Endothelial cell of umbilical vein (primary cell): Measurements from ENCODE around the gene TNFRSF14. TPM values are rescaled to one million over a fixed set of nuclear protein-coding genes. Genes with fewer than 3 reads are reported as not detected.

ENCODE experiments used
- BruUV-seq: library from RNA; stranded (reverse); fragments of 400-500 nt; replicated peaks from 2 replicates; lab custom pipeline; 2021; lab: Mats Ljungman, UMichigan
- CTCF ChIA-PET: fragments of 300-600, 350-600 bp; sonication (Branson Sonifier 250); formaldehyde crosslinking; loops from one replicate; lab custom pipeline; 2021; ENCODE audit warnings: antibody characterized with exemption, inconsistent platforms; lab: Charles Lee
- POLR2A ChIA-PET: fragments of 300-600, 350-600 bp; sonication (Branson Sonifier 250); formaldehyde crosslinking; loops from one replicate; lab custom pipeline; 2021; ENCODE audit warnings: antibody characterized with exemption, inconsistent platforms; lab: Charles Lee
- DNase-seq: peaks from one replicate; pipeline ENCODE4 v3.0.0-alpha.2; 2011; ENCODE audit warnings: low read depth, low spot score
- FAIRE-seq: peaks from 2 replicates; lab custom pipeline; 2011; peaks lifted over from hg19 to GRCh38; lab: Jason Lieb, UNC
- H2AFZ ChIP-seq: 2 replicates; pipeline ENCODE4 v1.6.0; 2012; ENCODE audit warnings: low read depth, low read length, control low read depth, inconsistent platforms
- H3K27ac ChIP-seq: 2 replicates; pipeline ENCODE4 v1.5.1; 2011; ENCODE audit warnings: low read depth, mild to moderate bottlenecking, control low read depth, low read length, moderate library complexity; ENCODE audit not compliant: insufficient read depth
- H3K27me3 ChIP-seq, 2 experiments: 2 replicates each; pipeline versions ENCODE4 v1.6.0 to v1.6.1; 2011; ENCODE audit warnings: low read length in 2 of 2, mixed read lengths in 1 of 2; ENCODE audit not compliant: control insufficient read depth in 2 of 2, insufficient read depth in 2 of 2
- H3K36me3 ChIP-seq, 2 experiments: 2 replicates in 1 of 2; 3 replicates in 1 of 2; pipeline ENCODE4 v1.5.1; 2011; ENCODE audit warnings: low read length in 2 of 2, mild to moderate bottlenecking in 1 of 2, moderate library complexity in 1 of 2; ENCODE audit not compliant: control insufficient read depth in 2 of 2, insufficient read depth in 2 of 2; ENCODE audit errors: extremely low read depth in 1 of 2
- H3K4me1 ChIP-seq: 3 replicates; pipeline ENCODE4 v1.5.1; 2011; ENCODE audit warnings: mild to moderate bottlenecking, low read length; ENCODE audit not compliant: control insufficient read depth, insufficient read depth; ENCODE audit errors: extremely low read depth
- H3K4me2 ChIP-seq: 2 replicates; pipeline ENCODE4 v1.6.1; 2011; ENCODE audit warnings: low read length, control low read depth, mixed read lengths; ENCODE audit not compliant: insufficient read depth
- H3K4me3 ChIP-seq, 3 experiments: fragments of 200-600 bp in 1 of 3; sonication (generic), shearing (Covaris generic) in 1 of 3; replicated peaks in 1 of 3; 2 replicates each; pipeline ENCODE4 v1.5.1; 2011 to 2016; ENCODE audit warnings: control low read depth in 3 of 3, low read length in 3 of 3, mild to moderate bottlenecking in 2 of 3, inconsistent platforms in 1 of 3, low read depth in 1 of 3, moderate library complexity in 1 of 3; ENCODE audit not compliant: insufficient read depth in 1 of 3
- H3K79me2 ChIP-seq: 2 replicates; pipeline ENCODE4 v1.6.0; 2012; ENCODE audit warnings: low read length, inconsistent platforms; ENCODE audit not compliant: control insufficient read depth, insufficient read depth
- H3K9ac ChIP-seq: replicated peaks from 2 replicates; pipeline ENCODE3; 2011; ENCODE audit warnings: low read length, control low read depth; ENCODE audit not compliant: insufficient read depth; ENCODE audit errors: extremely low read depth
- H3K9me1 ChIP-seq: replicated peaks from 3 replicates; pipeline ENCODE4 v1.6.0; 2011; ENCODE audit warnings: mild to moderate bottlenecking, low read length; ENCODE audit not compliant: control insufficient read depth, insufficient read depth; ENCODE audit errors: extremely low read depth
- H3K9me3 ChIP-seq: replicated peaks from 2 replicates; pipeline ENCODE4 v1.5.1; 2012; ENCODE audit warnings: low read length, inconsistent platforms; ENCODE audit not compliant: control insufficient read depth, insufficient read depth
- H4K20me1 ChIP-seq: replicated peaks from 2 replicates; pipeline ENCODE3; 2011; ENCODE audit warnings: mild to moderate bottlenecking, low read length; ENCODE audit not compliant: control insufficient read depth, insufficient read depth; ENCODE audit errors: extremely low read depth
- CTCF ChIP-seq, 2 donors: IDR thresholded peaks; 1 replicate in 1 of 2; 2 replicates in 1 of 2; pipeline ENCODE4 v1.5.1; 2011; ENCODE audit warnings: low read length in 2 of 2, mild to moderate bottlenecking in 2 of 2, moderate library complexity in 2 of 2, control low read depth in 1 of 2, inconsistent platforms in 1 of 2, low read depth in 1 of 2; ENCODE audit not compliant: insufficient read depth in 1 of 2; ENCODE audit errors: extremely low read depth in 1 of 2
- EZH2 ChIP-seq: IDR thresholded peaks from 2 replicates; pipeline ENCODE4 v1.6.1; 2012; ENCODE audit warnings: borderline replicate concordance, low read depth, mild to moderate bottlenecking, moderate library complexity, low read length, inconsistent platforms; ENCODE audit not compliant: severe bottlenecking
- FOS ChIP-seq: IDR thresholded peaks from 2 replicates; pipeline ENCODE4 v1.6.1; 2011; ENCODE audit warnings: mild to moderate bottlenecking, low read length, moderate library complexity, borderline replicate concordance; ENCODE audit not compliant: insufficient read depth
- GATA2 ChIP-seq: IDR thresholded peaks from 2 replicates; pipeline ENCODE4 v1.7.0; 2011; ENCODE audit warnings: low read depth, mild to moderate bottlenecking, moderate library complexity, mixed read lengths, low read length; ENCODE audit not compliant: insufficient read length, insufficient read depth
- JUN ChIP-seq: IDR thresholded peaks from 2 replicates; pipeline ENCODE4 v1.6.1; 2011; ENCODE audit warnings: borderline replicate concordance, low read depth; ENCODE audit not compliant: insufficient read length, insufficient read depth
- MAX ChIP-seq: IDR thresholded peaks from 2 replicates; pipeline ENCODE4 v1.6.1; 2011; ENCODE audit not compliant: insufficient read depth, insufficient read length
- MYC ChIP-seq: IDR thresholded peaks from one replicate; pipeline ENCODE4 v1.6.1; 2011; ENCODE audit warnings: mild to moderate bottlenecking, low read depth, low read length
- POLR2A ChIP-seq: IDR thresholded peaks from 2 replicates; pipeline ENCODE4 v1.6.1; 2012; ENCODE audit warnings: low read depth, mild to moderate bottlenecking, control low read depth, low read length
- POLR2AphosphoS5 ChIP-seq: IDR thresholded peaks from 2 replicates; pipeline ENCODE4 v1.6.1; 2012; ENCODE audit warnings: low read depth, mild to moderate bottlenecking, control low read depth, low read length, moderate library complexity; ENCODE audit not compliant: insufficient read depth
- dilution Hi-C: fragments of 300-500 bp; cut with MboI; formaldehyde crosslinking; loops from one replicate; pipeline ENCODE4 v1.15.0; 2019; ENCODE audit warnings: low sequenced_read_pairs; ENCODE audit not compliant: extremely low pct_ligation_motif_present
- intact Hi-C: fragments of 100-400 bp; cut with micrococcal nuclease; formaldehyde crosslinking; loops from one replicate; pipeline ENCODE4 v1.10.0; 2022
- polyA plus RNA-seq, 4 experiments: library from polyadenylated mRNA; depleted of rRNA in 3 of 4; stranded (reverse) in 3 of 4; unstranded in 1 of 4; fragments of >200 nt; gene quantifications; 2 replicates each; pipeline versions ENCODE4 v1.2.1 to v1.2.3, GENCODE V29; 2011 to 2012; ENCODE audit warnings: missing spikeins in 1 of 4
- total RNA-seq: library from RNA; stranded (reverse); gene quantifications from 2 replicates; pipeline ENCODE4 v1.2.3, GENCODE V29; 2021

Gene TNFRSF14
- total and polyA plus RNA-seq, 2 donors (not counting 3 experiments of a cell fraction or from before 2014, with no cell fraction given) = 40.9 to 49.4 TPM

GRCh38 chr1:2566101-2567045 is 10.2 kb downstream of the TNFRSF14 start:
- dilution Hi-C loops = no loop called here
- no TSS peak for BruUV-seq
- TF ChIP-seq EZH2 (no peak), POLR2A (no peak), CTCF (IDR thresholded peaks at IDR 0.05; ENCODE audit: extremely low read depth in 1 of 2, insufficient read depth in 1 of 2, low read depth in 1 of 2, low read length in 2 of 2) (no peak)
- Histone ChIP-seq H3K4me1 (no peaks in the 10 kb centered on the region), H3K27ac (no peak overlapping the region), H3K27me3 (no peaks in the 10 kb centered on the region), H3K9ac (no peak overlapping the region), H2AFZ (no peak overlapping the region), H3K4me2 (no peak overlapping the region), H4K20me1 (no peaks in the 10 kb centered on the region), H3K9me1 (no peaks in the 10 kb centered on the region), H3K9me3 (no peaks in the 10 kb centered on the region), H3K36me3 (peaks cover 0 to 6% of the 10 kb centered on the region in 2 experiments), H3K4me3 (no peak overlapping the region), H3K79me2 (no peaks in the 10 kb centered on the region)
- ChIA-PET CTCF (no interaction called here), POLR2A (no interaction called here)
- intact Hi-C loops = no loop called here
- no peak for FAIRE-seq
- DNase-seq = no peak

DNA sequence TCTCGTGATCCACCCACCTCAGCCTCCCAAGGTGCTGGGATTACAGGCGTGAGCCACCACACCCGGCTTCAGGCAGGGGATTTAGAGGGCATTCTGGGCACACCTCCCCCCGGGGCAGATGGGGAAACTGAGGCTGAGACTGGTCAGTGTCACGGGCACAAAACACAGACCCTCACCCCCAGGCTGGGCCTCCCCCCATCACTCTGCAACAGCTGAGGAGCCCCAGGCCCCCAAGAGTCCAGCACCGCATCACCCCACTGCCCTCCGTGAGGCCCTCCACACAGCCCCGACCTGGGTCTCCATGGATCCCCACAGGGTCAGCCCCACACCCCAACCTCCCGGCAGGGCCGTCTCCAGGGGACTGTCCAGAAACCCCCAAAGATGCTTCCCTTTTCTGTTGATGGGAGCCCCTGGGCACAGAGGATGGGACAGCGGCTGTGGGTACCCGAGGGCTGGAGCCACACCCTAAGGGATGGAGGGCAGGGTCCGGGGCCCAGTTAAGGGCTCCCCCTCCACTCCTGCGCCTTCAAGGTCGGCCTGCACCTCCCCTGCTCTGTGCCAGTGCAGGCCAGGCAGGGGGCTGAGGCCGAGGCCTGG is 11.0 kb downstream of the TNFRSF14 start:
- dilution Hi-C loops (no loop called here), intact Hi-C loops (no loop called here)
- Histone ChIP-seq H2AFZ (no peak overlapping the region), H3K27me3 (no peaks in the 10 kb centered on the region), H3K4me1 (no peaks in the 10 kb centered on the region), H3K27ac (no peak overlapping the region), H3K4me3 (no peak overlapping the region), H3K9ac (no peak overlapping the region), H3K9me1 (no peaks in the 10 kb centered on the region), H3K79me2 (no peaks in the 10 kb centered on the region), H3K36me3 (peaks cover 0 to 1% of the 10 kb centered on the region in 2 experiments), H3K4me2 (no peak overlapping the region), H3K9me3 (no peaks in the 10 kb centered on the region), H4K20me1 (no peaks in the 10 kb centered on the region)
- TF ChIP-seq EZH2 (no peak), CTCF (IDR thresholded peaks at IDR 0.05; ENCODE audit: extremely low read depth in 1 of 2, insufficient read depth in 1 of 2, low read depth in 1 of 2, low read length in 2 of 2) (no peak), FOS (no peak), POLR2AphosphoS5 (no peak), POLR2A (no peak), MYC (no peak), GATA2 (no peak), MAX (no peak), JUN (no peak)
- BruUV-seq = no TSS peak
- FAIRE-seq = no peak
- ChIA-PET POLR2A (no interaction called here), CTCF (no interaction called here)
- no peak for DNase-seq
